ENCODE data around the gene FRRS1. TPM values are rescaled to one million over a fixed set of nuclear protein-coding genes. Genes with fewer than 3 reads are reported as not detected.

FRRS1 gene
- 1.5 to 2.2 TPM (median 1.7 TPM) in 5 replicates for total RNA-seq (2022; extraction: Qiagen RNA extraction)

GRCh38 chr1:99766378-99766800, at the start of gene FRRS1:
FRRS1 (minus strand) TSS chr1:99766635; CDS start chr1:99748768, 17,867 bp downstream.

Other genes with a start within 250 kb of the FRRS1 start
- 0.13 to 0.31 TPM (median 0.27 TPM) in 5 replicates for gene PALMD, start 120.5 kb downstream of the FRRS1 start, total RNA-seq (2022; extraction: Qiagen RNA extraction)
- gene AGL, start 83.7 kb upstream of the FRRS1 start, total RNA-seq (2022; extraction: Qiagen RNA extraction): 2.3 to 4.7 TPM (median 3.5 TPM) in 5 replicates
- 6.8 to 12.0 TPM (median 9.5 TPM) in 5 replicates for gene SLC35A3, start 203.4 kb upstream of the FRRS1 start, total RNA-seq (2022; extraction: Qiagen RNA extraction)